Measurements from ENCODE around the gene MAPK8.

- no peak for TF ChIP-seq POLR2A (conservative IDR thresholded peaks at IDR 0.05)
- no peak for TF ChIP-seq NCOA1 (IDR thresholded peaks at IDR 0.05; ENCODE audit: low read depth)
- TF ChIP-seq YY1 (IDR thresholded peaks at IDR 0.05; ENCODE audit: borderline replicate concordance in 1 of 3, control insufficient read depth in 1 of 3, extremely low read depth in 1 of 3, insufficient read depth in 3 of 3, insufficient read length in 1 of 3, insufficient replicate concordance in 2 of 3, low read depth in 1 of 3, low read length in 2 of 3), result no peak
- no peak for TF ChIP-seq ZNF589 (CRISPR knock-in tag; IDR thresholded peaks at IDR 0.05; ENCODE audit: low read depth)
These were observed 32.7 kb upstream of the MAPK8 start for GRCh38 chr10:48273741-48274140.

All from K562 (cell line).